HG02840 (cell line): Measurements from ENCODE around the gene UNC119.

Experiments
- ATAC-seq: cut with Tn5 transposase; IDR thresholded peaks from one replicate; pipeline ENCODE4 v1.9.1; 2021; ENCODE audit warnings: mild to moderate bottlenecking, moderate library complexity, moderate number of reproducible peaks; ENCODE audit not compliant: unreplicated experiment, low FRiP score

The UNC119 gene

GRCh38 chr17:28545787-28546415 lies 6.5 kb downstream of the UNC119 start:
- no peak for ATAC-seq

- no peak for ATAC-seq
Measured at GRCh38 chr17:28545141-28545503, 7.3 kb downstream of the UNC119 start.

- ATAC-seq = no peak
Measured at GRCh38 chr17:28544402-28545140, 7.9 kb downstream of the UNC119 start.

GRCh38 chr17:28541439-28541838 lies 11.0 kb downstream of the UNC119 start:
- ATAC-seq = no peak

- no peak for ATAC-seq
Measured at GRCh38 chr17:28540231-28540630, 12.2 kb downstream of the UNC119 start.

DNA sequence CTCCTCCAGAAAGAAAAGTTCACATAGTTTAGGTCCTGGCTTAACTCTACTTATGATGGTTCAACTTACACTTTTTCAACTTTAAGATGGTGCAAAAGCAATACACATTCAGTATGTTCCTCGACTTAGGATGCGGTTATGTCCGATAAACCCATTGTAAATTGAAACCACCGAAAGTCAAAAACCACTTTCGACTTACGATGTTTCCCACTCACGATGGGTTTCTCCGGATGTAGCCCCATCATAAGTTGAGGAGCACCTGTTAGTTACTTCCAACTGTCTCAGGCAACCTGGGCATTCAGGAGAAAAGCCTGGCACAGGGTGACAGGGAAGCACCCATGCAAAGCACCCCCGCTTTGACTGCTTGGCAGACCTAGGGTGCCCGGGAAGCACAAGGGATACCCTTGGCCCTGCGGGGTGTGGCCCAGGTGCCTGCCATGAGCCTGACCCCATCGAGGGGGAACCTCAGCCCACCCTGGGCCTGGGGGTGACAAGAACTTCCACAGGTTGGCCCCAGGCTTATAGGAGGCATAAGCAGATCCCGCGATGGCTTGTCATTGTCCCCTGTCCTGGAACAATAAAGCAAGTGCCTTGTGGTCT lies 14.0 kb downstream of the UNC119 start:
- ATAC-seq = no peak

DNA sequence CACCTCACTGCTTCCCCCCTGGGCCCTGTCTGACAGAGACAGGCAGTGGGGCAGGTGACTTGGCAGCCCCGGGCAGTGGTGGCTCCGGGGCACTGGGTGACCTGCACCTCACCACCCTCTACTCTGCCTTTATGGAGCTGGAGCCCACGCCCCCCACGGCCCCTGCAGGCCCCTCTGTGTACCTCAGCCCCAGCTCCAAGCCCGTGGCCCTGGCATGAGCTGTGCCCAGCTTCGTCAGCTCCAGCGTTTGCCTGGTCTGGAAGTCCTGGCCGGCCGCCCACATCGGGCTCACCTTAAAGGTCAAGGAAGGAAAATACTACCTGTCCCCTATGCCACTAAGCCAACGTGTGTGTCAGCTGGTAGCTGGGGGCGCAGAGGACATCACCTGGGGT lies 15.2 kb downstream of the UNC119 start:
- ATAC-seq = no peak

GRCh38 chr17:28536532-28537218 lies 15.7 kb downstream of the UNC119 start:
- ATAC-seq = no peak

GRCh38 chr17:28534740-28535375 lies 17.6 kb downstream of the UNC119 start:
- no peak for ATAC-seq

DNA sequence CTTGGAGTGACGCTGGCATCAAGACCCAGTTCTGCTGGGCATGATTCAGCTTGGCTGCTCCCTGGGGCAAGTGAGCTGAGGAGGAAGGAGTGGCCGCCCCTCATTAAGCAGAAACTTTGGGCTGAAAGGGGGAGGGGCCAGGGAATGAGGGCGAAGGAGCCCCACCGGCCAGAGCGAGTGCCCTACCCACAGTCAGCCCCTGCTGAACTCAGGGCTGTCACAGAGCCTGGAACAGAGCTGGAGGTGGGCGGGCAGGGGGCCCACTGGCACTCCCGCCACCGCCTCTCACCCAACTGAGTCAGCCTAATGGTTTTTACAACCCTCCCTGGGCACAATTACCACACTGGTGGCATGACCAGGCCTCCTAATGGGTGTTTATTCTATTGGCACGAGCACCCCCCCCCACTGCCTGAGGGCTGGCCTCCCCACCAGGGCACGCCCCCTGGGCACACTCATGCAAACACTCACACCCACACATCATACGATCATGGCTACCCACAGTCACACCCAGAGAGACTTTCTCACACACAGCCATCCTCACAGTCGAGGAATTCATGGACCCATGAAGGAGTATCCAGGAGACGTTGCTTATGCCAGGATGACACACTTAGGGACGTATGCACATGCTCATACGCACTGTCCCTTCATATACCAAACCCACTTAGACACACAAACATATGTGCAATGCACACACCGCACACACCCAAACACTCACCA lies 19.2 kb downstream of the UNC119 start:
- ATAC-seq = no peak

DNA sequence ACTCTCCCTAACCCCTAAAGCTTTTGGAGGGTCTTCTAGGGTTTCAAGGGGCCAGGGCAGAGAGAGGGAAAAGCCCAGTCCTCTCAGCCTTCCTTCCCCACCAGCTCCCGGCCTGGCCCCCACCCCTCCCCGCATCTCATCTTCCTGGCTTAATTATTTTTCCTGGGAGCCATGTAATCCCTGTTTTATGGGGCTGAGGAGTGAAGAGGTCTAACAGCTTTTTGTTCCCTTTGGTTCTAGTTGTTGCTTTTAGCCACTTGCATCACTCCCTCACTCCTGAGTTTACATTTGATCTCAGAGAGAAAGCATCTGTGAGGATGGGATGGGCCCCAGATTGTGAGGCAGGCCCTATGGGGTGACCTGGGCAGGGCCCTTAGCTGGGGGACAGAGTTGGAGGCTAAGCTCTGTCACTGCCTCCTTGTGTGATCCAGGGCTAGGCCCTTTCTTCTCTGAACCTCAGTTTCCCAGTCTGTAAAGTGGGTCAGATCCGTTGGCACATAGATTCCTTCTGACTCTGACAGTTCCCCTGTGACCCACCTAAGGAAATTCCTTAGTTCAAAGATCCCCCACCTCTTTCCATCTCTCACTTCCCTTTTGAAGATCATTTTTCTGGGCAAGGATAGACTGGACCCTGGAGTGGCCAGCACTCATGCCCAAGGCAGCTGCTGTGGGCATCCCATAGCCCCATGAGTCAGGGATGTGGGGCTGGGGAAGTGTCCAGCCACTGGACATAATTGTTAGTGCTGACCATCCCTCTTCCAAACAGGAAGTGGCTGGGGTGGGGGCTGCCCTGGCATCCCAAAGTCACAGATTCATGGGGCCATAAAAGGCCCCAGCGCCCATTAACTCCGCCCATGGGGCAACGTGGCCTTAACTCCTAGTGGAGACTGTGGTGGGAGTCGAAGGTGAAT lies 20.1 kb downstream of the UNC119 start:
- no peak for ATAC-seq

GRCh38 chr17:28530926-28531325 lies 21.5 kb downstream of the UNC119 start:
- ATAC-seq = no peak

DNA sequence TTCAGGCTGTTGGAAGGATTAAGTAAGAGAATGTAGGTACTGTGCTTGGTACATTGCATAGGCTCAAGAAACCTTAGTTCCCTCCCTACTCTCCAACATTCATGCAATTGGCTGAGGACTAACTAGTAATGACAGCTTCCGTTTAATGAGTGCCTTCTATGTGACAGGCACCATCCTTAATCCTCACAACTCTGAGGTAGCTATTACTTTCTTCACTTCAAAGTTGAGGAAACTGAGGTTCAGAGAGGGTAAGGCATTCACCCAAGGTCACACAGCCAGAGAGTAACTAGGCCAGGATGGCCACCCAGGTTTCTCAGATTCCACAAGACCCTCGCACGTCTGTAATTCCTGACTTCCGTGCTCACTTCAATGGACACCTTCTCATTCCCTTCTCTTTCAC lies 22.2 kb downstream of the UNC119 start:
- no peak for ATAC-seq

DNA sequence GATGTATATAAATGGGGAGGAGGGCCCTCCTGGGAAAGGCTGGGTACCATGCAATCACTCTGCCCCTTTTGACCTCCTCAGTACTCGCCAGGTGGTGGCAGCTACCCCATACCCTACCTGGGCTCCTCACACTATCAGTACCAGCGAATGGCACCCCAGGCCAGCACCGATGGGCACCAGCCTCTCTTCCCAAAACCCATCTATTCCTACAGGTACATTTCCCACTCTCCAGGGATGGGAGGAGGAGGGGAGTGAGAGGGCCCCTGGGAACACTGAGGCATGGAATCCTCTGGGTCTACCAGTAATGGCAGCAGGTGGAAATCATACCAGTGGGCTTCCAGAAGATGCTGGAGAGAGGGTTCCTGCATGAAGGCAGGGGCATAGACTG lies 23.4 kb downstream of the UNC119 start:
- ATAC-seq = no peak

DNA sequence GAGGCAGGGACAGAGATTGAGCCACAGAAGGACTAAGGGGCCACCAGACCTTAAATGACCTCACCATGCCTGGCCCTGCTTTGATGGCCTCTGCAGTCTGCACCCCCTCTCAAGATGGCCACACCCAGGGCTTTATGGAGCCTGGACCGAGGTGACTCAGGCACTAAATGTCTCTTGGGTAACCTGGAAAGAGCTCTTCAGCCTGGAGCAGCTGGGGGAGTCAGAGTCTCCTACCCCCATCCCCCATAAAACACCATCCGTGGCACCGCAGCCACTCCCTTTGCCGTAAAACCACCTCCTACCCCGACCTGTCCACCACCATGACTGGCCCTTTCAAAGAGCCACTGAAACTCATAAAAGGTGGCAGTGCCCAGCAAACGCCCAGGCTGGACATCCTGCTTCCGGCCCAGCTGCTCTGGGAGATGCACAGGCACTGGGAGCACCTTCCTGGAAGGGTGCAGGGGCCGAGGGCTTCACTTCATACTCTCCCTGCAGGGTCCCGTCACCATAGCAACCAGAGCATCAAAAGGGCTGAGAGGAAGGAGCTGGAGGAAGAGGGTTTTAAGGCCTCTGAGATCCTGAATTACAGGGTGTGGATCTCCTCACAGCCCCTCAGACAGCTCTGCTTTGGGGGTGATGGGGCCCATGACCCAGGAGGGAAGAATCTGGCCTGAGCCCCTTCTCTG lies 24.0 kb downstream of the UNC119 start:
- ATAC-seq = no peak

GRCh38 chr17:28527859-28528258 lies 24.6 kb downstream of the UNC119 start:
- ATAC-seq = no peak

- ATAC-seq = no peak
Measured at GRCh38 chr17:28527181-28527681, 25.2 kb downstream of the UNC119 start.

GRCh38 chr17:28526381-28526780 lies 26.0 kb downstream of the UNC119 start:
- no peak for ATAC-seq
